Activated CD4-positive, CD25-positive, alpha-beta regulatory T cell treated with anti-CD3 and anti-CD28 coated beads, Interleukin-2, amount 50 U/mL, for 72 hours (primary cell): ENCODE results near the gene RLBP1.
"Not testable (repeated sequence)": the region's sequence is repeated elsewhere in the genome, so short reads cannot be mapped to it uniquely, and the experiment has no call there.

Experiments used
- DNase-seq: peaks from one replicate; pipeline ENCODE4 v3.0.0; 2021

The RLBP1 gene

DNA sequence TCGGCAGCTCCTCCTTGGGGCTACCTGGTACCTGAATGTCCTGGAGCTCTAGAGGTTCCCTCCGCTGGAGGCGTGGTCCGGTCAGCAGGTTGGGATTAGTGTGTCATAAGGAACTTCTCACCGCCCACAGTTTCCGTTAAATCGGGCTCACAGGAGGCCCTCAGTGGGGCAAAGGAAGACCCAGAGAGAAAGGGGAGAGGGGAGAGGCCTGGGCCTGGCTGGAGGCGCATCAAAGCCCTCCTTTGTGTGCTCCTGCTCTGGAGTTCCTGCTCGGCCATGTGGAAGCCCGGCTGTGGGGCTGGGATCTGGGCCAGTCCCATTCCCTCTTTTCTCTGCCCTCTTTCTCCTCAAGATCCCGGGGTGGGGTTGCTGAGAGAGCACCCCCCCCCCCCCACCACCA, at the start of gene RLBP1:
TSS of gene RLBP1 (minus strand) at position 37 of the 400 bp plus-strand sequence. CDS start 2,604 bp downstream, outside the sequence.
- DNase-seq: no peak

DNA sequence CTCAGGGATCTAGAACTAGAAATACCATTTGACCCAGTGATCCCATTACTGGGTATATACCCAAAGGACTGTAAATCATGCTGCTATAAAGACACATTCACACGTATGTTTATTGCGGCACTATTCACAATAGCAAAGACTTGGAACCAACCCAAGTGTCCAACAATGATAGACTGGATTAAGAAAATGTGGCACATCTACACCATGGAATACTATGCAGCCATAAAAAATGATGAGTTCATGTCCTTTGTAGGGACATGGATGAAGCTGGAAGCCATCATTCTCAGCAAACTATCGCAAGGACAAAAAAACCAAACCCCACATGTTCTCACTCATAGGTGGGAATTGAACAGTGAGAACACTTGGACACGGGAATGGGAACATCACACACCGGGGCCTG, 28.8 kb upstream of the RLBP1 start:
- not testable (repeated sequence) for DNase-seq

DNA sequence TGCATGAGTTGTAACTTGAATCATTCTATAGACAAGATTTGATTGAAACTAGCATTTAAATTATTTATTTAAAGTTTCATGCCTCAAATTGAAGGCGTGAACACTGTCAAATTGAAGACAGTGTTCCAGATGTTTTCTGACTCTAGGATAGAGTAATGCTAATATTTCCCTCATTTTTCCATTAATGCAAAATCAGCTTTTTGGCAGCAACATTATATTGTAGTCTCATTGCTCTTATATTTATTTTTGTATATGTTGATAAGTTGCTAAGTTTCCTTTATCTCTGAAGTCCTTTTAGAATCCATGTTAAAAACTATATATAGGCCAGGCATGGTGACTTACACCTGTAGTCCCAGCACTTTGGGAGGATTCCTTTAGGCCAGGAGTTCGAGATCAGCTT, 27.2 kb upstream of the RLBP1 start:
- no peak for DNase-seq

DNA sequence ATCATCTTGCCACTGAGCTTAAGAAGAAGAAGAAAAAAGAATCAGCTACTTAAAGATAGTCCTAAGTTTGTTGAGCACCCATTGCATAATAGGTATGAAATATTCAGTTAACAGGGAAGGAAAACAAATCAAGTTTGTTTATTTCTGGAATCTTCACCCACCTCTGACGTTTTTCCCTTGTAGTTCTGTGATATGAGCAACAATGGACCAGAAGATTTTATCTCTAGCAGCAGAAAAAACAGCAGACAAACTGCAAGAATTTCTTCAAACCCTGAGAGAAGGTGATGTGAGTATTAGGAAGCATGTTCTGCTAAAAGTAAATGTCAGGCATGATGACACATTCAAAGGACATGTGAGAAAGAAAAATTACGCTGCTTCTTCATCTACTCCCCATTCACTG, 26.1 kb upstream of the RLBP1 start:
- DNase-seq: no peak

DNA sequence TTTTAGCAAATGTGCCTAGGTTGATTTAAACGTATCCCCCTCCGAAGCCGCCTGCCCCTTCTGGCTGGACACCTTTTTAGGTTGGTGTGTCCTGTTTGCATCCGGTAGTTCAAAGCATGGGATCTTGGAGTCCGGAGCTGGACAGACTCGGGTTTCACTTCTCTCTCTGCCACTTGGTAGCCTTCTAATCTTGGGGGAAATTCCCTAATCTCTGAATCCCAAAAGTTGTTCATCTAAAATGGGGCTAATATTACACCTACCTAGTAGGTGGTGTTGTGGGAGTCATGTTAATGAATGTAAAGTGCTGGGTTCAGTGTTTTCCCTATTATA, 23.2 kb upstream of the RLBP1 start:
- no peak for DNase-seq

DNA sequence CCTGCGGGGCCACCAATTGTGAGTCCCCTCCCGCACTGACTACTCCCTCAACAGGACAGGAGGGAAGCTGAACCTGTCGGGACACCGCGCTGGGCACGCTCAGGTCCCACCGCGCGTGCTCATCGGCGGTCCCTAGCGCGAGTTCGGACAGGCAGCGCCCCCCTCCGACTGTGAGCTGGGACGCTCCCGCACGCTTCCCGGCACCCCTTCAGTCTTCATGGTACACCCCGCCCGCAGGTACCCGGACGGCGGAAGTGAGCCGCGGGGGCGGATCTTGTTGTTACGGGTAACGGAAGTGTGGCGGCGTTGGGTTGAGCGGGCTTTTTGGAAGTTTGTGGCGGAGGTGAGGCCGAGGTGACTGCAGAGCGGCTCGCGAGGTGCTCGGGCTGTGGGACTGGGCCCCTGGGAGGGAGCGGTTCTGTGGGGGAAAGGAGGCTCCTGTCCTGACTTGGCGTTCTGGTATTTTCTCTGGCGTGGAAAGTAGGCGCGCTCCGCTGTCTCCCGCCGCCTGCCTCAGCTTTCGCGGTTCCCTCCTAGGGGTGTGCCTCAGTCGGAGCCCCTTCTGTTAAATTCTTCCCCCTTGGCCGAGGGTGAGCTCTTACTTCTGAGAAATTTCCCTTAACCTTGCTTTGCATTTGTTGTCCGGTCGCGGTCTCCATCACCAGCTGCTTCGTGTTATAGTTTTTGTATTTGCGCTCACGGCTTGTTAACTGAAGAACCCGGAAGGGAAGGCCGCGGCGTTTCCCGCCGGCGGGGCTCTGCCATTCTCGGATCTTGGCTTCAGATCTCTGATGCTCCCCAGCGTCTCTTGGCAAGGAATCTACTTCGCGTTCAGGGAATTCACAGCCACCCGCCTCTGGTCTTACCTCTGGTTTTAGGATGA, 22.6 kb upstream of the RLBP1 start, which contains the start of gene FANCI:
TSS of gene FANCI (plus strand) at position 289 of the 883 bp plus-strand sequence. CDS start 3,669 bp downstream, outside the sequence.
- DNase-seq: peak; percentile 97

DNA sequence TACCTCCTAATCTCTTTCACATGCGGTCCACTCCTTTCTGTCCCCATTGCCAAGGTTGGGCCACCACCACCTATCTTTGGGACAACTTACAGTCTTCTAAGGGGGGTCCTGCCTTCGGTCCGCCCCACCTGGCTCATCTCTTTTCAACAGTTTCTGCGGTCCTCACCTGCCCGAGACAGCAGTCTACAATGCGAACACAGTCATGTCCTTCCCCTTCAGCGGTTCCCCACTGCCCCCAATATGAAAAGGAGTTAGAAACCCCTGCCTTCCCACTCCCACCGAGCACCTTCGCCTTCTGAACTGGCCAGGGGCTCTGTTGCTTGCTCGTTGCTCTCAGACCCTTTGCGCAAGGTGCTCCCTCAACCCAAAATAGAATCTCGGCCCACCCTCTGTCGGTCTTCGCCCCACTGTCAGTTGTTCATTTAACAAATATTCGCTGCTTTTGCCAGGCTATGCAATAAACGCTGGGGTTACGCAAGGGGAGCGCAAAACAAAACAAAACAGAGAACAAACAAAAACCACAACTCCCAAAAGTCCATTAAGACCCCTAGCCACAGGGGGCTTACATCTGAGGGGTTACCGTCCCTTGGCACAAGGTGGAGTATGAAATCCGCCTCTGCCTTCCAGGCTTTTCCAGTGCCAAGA, 21.8 kb upstream of the RLBP1 start:
- peak; percentile 34 for DNase-seq

DNA sequence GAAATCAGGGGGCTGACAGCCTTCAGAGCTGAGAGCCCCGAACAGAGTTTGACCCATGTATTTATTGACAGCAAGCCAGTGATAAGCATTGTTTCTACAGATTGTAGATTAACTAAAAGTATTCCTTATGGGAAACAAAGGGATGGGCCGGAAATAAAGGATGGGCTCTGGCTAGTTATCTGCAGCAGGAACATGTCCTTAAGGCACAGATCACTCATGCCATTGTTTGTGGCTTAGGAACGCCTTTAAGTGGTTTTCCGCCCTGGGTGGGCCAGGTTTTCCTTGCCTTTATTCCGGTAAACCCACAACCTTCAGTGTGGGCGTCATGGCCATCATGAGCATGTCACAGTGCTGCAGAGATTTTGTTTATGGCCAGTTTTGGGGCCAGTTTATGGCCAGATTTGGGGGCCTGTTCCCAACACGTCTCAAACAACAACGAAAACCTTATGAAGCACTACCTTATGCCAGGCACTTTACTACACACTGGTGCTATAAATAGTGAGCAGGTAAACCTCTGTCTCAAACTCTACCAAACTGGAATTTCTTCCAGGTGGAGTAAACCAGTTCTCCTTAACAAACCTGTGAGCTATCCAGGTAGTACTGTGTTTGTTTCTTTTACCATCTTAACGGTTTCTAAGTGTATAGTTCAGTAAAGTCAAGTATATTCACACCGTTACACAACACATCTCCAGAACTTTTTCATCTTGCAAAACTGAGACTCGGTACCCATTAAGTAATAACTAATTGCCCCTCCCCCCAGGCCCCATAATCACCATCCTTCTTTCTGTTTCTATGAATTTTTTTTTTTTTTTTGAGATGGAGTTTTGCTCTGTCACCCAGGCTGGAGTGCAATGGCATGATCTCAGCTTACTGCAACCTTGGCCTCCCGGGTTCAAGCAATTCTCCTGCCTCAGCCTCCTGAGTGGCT, 18.8 kb upstream of the RLBP1 start:
- not testable (repeated sequence) for DNase-seq

DNA sequence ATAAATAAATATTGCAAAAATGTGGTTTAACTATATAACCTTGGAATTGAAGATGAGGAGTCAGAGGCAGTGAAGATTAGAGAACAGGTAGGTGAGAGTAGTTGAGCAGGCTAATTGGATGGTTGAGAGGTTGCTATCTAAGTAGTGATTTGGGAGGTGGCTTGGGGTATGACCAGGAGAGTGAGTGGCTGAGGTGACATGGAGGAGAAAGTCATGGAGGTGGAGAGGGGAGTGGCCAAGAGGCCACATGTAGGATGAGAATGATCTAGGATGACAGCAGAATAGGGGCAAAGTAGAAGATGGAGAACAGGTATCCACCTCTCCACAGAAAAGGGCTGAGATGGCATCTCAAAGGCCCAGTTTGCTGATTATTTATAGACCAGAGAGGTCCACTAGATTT, 10.5 kb upstream of the RLBP1 start:
- DNase-seq: no peak

DNA sequence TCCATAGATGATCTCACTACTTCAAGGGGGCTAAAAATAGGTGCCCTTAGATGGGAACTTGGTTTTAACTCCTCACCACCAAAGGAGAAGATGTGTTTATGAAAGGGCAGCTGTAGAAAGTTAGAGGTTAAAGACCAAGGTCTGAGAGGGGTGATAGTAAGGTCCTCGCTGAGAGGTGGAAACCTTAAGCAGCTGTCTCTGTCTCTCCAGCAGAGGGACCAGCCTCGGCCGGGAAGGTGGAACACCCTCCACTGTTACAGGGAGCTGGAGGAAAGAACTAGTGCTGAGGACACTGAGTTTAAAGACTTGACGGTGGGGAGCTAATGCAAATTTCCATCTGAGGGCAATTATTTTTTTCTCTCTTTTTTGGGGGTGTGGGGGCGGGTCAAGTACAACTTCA, 8.9 kb upstream of the RLBP1 start:
- no peak for DNase-seq

DNA sequence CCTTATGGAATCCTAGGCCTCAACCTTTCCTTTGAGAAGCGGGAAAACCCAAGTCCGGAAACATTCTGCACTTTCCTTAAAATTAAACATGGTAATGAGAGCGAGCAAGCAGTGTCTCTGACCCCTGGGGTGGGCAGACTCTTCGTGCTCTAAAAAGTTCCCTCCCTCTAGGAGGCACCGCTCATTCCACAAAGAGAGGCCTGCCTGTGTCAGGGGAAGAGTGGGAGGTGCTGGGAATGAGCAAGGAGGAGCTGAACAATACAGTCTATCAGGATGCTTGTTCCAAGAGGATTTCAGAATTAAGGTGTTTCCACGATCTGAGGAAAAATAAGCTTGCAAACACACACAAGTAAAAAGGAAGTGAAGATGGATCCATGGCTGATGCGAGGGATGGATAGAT, 6.0 kb upstream of the RLBP1 start:
- DNase-seq: no peak

DNA sequence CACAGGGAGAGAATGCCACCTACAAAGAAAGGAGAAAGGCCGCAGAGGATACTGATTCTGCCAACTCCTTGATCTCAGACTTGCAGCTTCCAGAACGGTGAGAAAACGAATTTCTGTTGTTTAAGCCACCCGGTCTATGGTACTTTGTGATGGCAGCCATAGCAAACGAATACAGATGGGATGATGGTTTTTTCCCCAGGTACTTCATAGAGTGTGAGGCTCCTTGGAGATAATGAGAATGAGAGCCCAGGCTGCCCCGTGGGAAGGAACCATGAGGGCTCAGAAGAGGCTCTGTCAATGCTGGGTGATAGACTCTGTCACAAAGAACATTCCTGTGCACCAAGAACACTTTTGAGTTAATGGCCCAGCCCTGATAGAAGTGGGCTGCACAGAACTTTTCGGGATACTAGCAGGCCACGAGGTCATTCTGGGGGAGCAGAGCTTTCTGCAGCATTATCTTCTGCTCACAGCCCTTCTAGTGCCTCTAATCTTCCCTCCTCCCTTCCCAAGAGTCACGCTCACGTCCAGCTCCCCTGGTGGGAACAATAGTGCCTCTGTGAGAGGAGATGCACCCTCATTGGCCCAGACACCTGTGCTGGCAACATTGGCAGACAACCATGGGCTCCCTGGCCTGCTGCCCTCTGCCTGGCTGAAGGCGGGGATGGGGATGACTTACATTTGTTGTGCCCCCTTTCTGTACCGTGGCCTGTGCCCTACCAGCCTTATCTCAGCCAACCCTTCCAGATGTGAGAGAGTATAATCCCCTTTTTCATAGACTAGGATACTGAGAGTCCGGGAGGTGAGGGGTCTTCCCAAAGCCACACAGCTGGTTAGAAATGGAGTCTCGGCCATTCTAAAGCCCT, 5.2 kb upstream of the RLBP1 start:
- no peak for DNase-seq

DNA sequence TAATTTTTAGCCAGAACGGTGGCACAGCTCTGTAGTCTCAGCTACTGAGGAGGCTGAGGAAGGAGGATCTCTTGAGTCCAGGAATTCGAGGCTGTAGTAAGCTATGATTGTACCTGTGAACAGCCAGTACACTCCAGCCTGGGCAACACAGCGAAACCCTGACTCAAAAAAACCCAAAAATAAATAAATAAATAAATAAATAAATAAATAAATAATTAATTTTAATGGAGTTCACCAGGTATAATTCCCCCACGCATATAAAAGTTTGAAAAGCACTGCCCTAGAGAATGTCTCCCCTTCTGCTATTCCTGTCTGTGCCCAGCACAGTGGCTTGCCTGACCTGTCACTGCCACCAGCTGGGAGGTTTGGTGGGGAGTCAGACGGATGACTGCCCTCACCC, 4.2 kb upstream of the RLBP1 start:
- no peak for DNase-seq

DNA sequence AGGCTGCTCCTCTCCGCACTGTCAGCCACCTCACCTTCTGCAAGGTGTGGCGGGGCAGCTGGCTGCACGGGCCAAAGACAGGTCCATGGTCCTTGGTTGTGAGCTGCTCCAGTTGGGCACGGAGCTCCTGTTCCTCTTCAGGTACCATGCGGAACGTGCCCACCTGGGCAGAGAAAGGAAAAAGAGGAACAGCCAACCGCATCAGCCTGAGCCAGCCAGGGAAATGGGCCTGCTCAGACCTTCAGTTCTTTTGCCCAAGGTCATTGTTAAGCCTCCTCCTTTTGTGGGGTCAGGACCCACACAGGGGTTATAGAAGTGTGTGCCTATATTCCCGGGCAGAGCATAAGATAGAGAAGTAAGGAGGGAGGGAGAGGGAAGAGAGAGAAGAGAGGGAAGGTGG, 2.8 kb downstream of the RLBP1 start:
- DNase-seq: no peak

DNA sequence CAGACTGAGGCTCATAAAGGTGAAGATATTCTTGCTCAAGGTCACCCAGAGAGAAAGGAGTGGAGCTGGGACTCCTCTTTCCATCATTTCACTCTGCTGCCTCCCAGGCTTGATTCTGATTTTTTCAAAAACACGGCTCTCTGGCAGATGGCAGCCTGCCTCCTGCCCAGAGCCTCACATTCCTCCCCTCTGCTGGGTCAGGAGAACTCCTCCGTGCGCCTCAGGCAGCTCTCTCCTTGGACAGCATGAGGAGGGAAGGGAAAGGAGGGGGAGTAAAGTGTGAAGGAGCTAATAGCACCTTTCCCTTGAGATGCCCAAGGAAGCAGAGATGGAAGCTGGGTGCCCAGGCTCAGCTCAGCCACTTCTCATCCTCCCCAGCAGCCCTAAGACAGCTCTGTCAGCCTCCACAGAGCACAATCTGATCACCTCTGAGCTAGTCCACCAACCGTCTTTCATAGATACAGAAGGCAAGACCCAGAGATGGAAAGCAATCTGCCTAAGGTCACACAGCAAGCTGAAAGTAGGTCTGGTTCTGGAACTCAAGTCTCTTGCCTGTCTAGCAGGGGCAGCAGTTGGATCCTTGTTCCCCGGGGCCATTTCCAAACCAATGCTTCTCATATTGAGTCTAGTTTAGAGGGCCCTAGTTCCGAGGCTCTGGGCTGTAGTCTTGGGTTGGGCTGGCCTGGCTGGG, 3.5 kb downstream of the RLBP1 start:
- no peak for DNase-seq

DNA sequence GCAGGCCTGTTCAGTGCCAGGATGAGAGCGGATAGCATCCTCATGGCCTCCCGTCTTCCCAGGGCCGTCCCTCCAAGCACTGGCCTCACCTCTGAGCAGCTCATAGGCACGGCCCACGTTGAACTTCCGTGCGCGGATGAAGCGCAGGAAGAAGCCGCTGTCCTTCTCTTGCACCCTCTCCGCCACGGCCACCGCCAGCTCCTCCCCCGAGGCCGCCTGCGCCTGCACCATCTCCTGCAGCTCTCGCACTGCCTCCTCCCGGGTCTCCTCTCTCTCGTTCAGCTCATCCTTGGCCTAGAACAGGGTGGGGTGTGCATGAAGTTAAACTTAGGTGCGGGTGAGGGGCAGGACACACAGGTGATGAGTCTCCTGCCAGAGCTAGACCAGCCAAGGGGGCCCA, 4.3 kb downstream of the RLBP1 start:
- no peak for DNase-seq

DNA sequence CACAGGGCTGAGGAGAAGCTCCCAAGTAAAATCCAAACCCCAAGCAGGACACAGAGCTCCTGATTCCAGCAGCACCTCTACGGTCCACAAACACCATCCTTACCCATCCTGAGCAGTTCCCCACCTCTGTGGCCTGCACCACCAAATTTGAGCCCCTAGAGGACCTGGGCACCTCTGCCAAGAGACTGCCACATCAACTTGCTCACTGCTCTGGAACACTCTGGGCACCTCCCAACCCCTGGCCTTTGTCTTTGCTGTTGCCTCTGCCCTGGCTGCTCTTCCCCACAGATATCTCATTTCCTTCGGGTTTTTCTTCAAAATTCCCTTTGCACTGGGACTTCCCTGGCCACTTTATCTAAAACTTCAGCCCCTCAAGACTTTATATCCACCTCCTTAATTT, 5.8 kb downstream of the RLBP1 start:
- no peak for DNase-seq

DNA sequence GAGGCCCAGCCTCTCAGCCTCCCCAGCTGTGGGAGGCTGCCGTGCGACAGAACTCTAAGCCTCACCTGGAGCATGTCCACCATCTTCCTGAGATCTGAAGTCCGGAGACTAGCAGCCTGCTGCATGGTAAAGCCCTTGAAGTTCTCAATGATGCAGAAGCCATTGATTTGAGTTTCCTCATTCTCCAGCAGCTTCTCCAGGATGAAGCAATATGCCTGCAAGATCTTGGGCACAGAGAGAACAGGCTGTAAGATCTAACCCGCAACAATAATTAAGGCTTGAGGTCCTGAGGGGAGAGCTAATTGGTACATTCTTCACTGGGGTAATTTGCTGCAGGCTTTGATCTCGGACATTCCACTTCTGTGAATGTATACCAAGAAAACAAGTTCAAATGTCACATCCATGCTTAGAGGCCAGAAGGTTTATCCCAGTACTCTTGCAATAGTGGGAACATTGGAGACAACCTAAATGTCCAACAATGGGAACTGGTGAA, 9.7 kb downstream of the RLBP1 start:
- no peak for DNase-seq

DNA sequence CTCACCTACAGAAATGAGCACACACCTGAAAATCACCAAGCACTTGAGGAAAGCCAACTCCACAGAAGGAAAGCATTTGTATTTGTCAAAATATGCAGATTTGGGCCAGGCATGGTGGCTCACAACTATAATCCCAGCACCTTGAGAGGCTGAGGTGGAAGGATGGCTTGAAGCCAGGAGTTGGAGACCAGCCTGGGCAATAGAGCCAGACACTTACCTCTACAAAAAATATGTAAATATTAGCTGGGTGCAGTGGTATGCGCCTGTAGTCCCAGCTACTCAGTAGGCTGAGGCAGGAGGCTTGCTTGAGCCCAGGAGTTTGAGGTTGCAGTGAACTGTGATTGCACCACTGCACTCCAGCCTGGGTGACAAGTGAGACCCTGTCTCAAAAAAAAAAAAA, 12.3 kb downstream of the RLBP1 start:
- DNase-seq: no peak

DNA sequence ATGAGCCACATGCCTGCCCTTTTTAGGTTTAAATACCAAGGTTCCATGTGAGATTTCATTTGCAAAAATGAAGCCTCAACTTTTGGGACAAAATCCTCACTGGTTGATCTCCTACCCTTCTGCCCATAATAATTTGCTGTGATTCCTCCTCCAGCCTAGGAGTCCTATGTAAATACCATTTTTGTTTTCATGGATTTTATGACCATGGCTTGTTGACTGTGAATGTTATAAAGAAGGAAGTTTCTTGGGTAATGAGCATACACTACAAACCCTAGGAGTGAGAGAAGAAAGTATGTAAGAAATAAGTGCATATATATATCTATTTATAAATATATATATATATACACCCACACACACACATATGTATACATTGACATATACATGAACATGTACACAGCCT, 13.1 kb downstream of the RLBP1 start:
- DNase-seq: no peak

DNA sequence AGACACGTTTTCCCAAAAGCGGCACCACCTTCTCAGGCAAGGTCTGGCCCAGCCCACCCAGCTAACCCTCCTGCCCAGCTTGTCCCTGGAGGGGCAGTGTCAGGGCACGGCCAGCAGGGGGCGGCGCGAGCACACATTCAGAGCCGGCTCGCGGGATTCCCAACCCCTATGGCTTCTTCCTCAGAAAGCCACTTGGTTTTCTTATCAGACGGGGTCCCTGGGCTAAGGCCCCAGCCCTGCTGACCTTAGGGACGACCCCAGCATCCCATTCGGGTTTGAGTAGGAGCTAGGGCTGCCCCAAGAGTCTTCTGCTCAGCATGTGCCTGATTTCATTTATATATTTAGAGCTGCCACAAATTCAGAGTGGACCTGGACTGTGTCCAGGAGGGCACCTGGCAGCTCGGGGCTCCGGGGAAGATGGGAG, 14.5 kb downstream of the RLBP1 start:
- peak; percentile 77 for DNase-seq
